NOMO-1 (cell line): ENCODE results near the gene WARS2.
"Not testable (repeated sequence)": the region's sequence is repeated elsewhere in the genome, so short reads cannot be mapped to it uniquely, and the experiment has no call there.

Experiments used
- DNase-seq, 2 experiments: peaks; one replicate each; lab custom pipeline; 2025; ENCODE audit not compliant: unreplicated experiment in 2 of 2; lab: John Stamatoyannopoulos, UW

The WARS2 gene

GRCh38 chr1:119140177-119141019 lies at the start of gene WARS2:
Gene WARS2, minus strand, starts transcription at chr1:119140653. Its CDS starts 9 bp downstream, at chr1:119140644.
- peak; percentile 94 to 95 for DNase-seq

- DNase-seq, result no peak
These were observed 48.5 kb upstream of the WARS2 start for GRCh38 chr1:119188926-119189325.

- DNase-seq, result no peak
These were observed 47.0 kb upstream of the WARS2 start for GRCh38 chr1:119187416-119187815.

GRCh38 chr1:119186471-119186870 lies 46.0 kb upstream of the WARS2 start:
- DNase-seq, result no peak

GRCh38 chr1:119184972-119185371 lies 44.5 kb upstream of the WARS2 start:
- DNase-seq, result no peak

- no peak for DNase-seq
These were observed 40.8 kb upstream of the WARS2 start for GRCh38 chr1:119181218-119181617.

- DNase-seq, result no peak
These were observed 38.6 kb upstream of the WARS2 start for GRCh38 chr1:119179051-119179450.

GRCh38 chr1:119172927-119173326 lies 32.5 kb upstream of the WARS2 start:
- not testable (repeated sequence) for DNase-seq

GRCh38 chr1:119171381-119172010 lies 31.0 kb upstream of the WARS2 start:
- DNase-seq, result not testable (repeated sequence)

GRCh38 chr1:119163396-119163795 lies 22.9 kb upstream of the WARS2 start:
- no peak for DNase-seq

- DNase-seq, result no peak
These were observed 20.4 kb upstream of the WARS2 start for GRCh38 chr1:119160866-119161265.

GRCh38 chr1:119160409-119160808 lies 20.0 kb upstream of the WARS2 start:
- no peak for DNase-seq

GRCh38 chr1:119159966-119160365 lies 19.5 kb upstream of the WARS2 start:
- no peak for DNase-seq

- DNase-seq, result no peak
These were observed 18.7 kb upstream of the WARS2 start for GRCh38 chr1:119159111-119159510.

GRCh38 chr1:119156761-119157160 lies 16.3 kb upstream of the WARS2 start:
- DNase-seq, result not testable (repeated sequence)

- not testable (repeated sequence) for DNase-seq
These were observed 14.6 kb upstream of the WARS2 start for GRCh38 chr1:119155069-119155468.

- no peak for DNase-seq
These were observed 9.7 kb upstream of the WARS2 start for GRCh38 chr1:119150150-119150549.

- no peak for DNase-seq
These were observed 7.2 kb upstream of the WARS2 start for GRCh38 chr1:119147661-119148090.

GRCh38 chr1:119146466-119146865 lies 6.0 kb upstream of the WARS2 start:
- no peak for DNase-seq

GRCh38 chr1:119144813-119145212 lies 4.4 kb upstream of the WARS2 start:
- no peak for DNase-seq

GRCh38 chr1:119143706-119144105 lies 3.3 kb upstream of the WARS2 start:
- DNase-seq, result no peak

GRCh38 chr1:119141660-119142059 lies 1.2 kb upstream of the WARS2 start:
- no peak for DNase-seq
